Gastrocnemius medialis (tissue), 4 donors: ENCODE results near the gene ISG20. TPM values are rescaled to one million over a fixed set of nuclear protein-coding genes. Genes with fewer than 3 reads are reported as not detected.

Source experiments
- ATAC-seq, 2 donors: fragments of 150-250 bp; one replicate each; pipeline ENCODE4 v1.9.1; 2016
- DNase-seq, 2 donors: peaks; one replicate each; pipeline ENCODE4 v3.0.0-alpha.2; 2019
- H3K27ac ChIP-seq, 4 donors: fragments of 200-600 bp; sonication (generic); 1 replicate in 1 of 4; 2 replicates in 3 of 4; pipeline ENCODE4 v1.5.1; 2016 to 2018; ENCODE audit warnings: mild to moderate bottlenecking in 2 of 4, moderate library complexity in 1 of 4
- H3K27me3 ChIP-seq, 3 donors: fragments of 200-600 bp; sonication (generic) in 2 of 3; 1 replicate in 1 of 3; 2 replicates in 2 of 3; pipeline versions ENCODE4 v1.5.1 to v1.6.0; 2016 to 2019; ENCODE audit warnings: mild to moderate bottlenecking in 1 of 3, moderate library complexity in 1 of 3
- H3K36me3 ChIP-seq, 2 donors: fragments of 200-600 bp; sonication (generic) in 1 of 2; one replicate each; pipeline ENCODE4 v1.5.1; 2017 to 2018
- H3K4me1 ChIP-seq, 2 donors: fragments of 200-600 bp; sonication (generic) in 1 of 2; one replicate each; pipeline ENCODE4 v1.5.1; 2016 to 2017; ENCODE audit warnings: mild to moderate bottlenecking in 2 of 2
- H3K4me3 ChIP-seq, 4 donors: fragments of 200-600 bp; sonication (generic) in 3 of 4; 1 replicate in 1 of 4; 2 replicates in 3 of 4; pipeline ENCODE4 v1.5.1; 2016 to 2019; ENCODE audit warnings: mild to moderate bottlenecking in 2 of 4
- H3K9me3 ChIP-seq, 3 donors: fragments of 200-600 bp; sonication (generic) in 2 of 3; 1 replicate in 1 of 3; 2 replicates in 2 of 3; pipeline ENCODE4 v1.5.1; 2016 to 2019
- POLR2A ChIP-seq, 2 donors: fragments of 450-650 bp; IDR thresholded peaks; one replicate each; pipeline ENCODE4 v1.6.1; 2017; ENCODE audit warnings: antibody characterized with exemption in 2 of 2, mild to moderate bottlenecking in 2 of 2, moderate library complexity in 2 of 2
- in situ Hi-C, 4 donors: fragments of 200-750 bp; cut with MboI; loops; one replicate each; pipeline versions ENCODE4 v1.15.0 to v1.8.0; 2017; ENCODE audit warnings: low sequenced_read_pairs in 4 of 4
- intact Hi-C: fragments of 100-400 bp; cut with DNase I; formaldehyde crosslinking; loops from one replicate; pipeline ENCODE4 v1.15.1; 2023; ENCODE audit warnings: low total_unique reads
- total RNA-seq, 4 donors: library from RNA; depleted of rRNA; stranded (reverse); fragments of >200 nt; gene quantifications; one replicate each; pipeline versions ENCODE4 v1.1.0 to v1.2.3, GENCODE V29; 2016
- TF ChIP-seq, protein P1 (sequence below), 5 experiments: fragments of 450-650 bp in 3 of 5; fragments of 200-600 bp in 2 of 5; sonication (generic) in 2 of 5; IDR thresholded peaks in 4 of 5; conservative IDR thresholded peaks in 1 of 5; 1 replicate in 4 of 5; 2 replicates in 1 of 5; pipeline ENCODE4 v1.5.1; 2016 to 2019; ENCODE audit warnings: antibody characterized with exemption in 5 of 5, mild to moderate bottlenecking in 3 of 5, moderate library complexity in 3 of 5

The ISG20 gene
- total RNA-seq, 4 donors from 2014 or later = 1.2 to 9.2 (median 1.6) TPM

DNA sequence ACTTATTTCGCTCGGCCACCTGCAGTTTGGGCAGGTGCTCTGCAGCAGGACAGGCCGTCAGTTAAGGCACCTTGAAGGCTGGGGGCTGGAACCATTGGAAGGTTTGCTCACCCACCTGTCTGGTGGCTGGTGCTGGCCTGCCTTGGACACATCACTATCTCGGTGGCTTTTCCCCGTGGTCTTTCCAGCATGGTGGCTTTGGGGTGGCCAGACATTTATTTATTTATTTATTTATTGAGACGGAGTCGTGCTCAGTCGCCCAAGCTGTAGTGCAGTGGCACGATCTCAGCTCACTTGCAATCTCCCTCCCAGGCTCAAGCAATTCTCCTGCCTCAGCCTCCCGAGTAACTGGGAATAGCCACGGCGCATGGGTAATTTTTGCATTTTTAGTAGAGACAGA, 11.7 kb downstream of the ISG20 start:
- no peak overlapping the region for H3K27ac ChIP-seq
- no peaks in the 10 kb centered on the region for H3K4me1 ChIP-seq
- no peak overlapping the region for H3K4me3 ChIP-seq
- H3K36me3 ChIP-seq = no peaks in the 10 kb centered on the region
- in situ Hi-C loops = loop anchor here in 2 of 4 donors (25.0 kb wide), 1 partner anchor 187 kb away; no protein-coding TSS in a partner anchor
- H3K27me3 ChIP-seq = no peaks in the 10 kb centered on the region
- TF ChIP-seq POLR2A (IDR thresholded peaks at IDR 0.05) = no peak
- TF ChIP-seq, protein P1, sequence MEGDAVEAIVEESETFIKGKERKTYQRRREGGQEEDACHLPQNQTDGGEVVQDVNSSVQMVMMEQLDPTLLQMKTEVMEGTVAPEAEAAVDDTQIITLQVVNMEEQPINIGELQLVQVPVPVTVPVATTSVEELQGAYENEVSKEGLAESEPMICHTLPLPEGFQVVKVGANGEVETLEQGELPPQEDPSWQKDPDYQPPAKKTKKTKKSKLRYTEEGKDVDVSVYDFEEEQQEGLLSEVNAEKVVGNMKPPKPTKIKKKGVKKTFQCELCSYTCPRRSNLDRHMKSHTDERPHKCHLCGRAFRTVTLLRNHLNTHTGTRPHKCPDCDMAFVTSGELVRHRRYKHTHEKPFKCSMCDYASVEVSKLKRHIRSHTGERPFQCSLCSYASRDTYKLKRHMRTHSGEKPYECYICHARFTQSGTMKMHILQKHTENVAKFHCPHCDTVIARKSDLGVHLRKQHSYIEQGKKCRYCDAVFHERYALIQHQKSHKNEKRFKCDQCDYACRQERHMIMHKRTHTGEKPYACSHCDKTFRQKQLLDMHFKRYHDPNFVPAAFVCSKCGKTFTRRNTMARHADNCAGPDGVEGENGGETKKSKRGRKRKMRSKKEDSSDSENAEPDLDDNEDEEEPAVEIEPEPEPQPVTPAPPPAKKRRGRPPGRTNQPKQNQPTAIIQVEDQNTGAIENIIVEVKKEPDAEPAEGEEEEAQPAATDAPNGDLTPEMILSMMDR (IDR thresholded peaks at IDR 0.05 in 4 of 5, conservative IDR thresholded peaks at IDR 0.05 in 1 of 5) = no peak
- ATAC-seq (no peak), DNase-seq (no peak)
- H3K9me3 ChIP-seq = no peaks in the 10 kb centered on the region
- intact Hi-C loops = no loop called here

DNA sequence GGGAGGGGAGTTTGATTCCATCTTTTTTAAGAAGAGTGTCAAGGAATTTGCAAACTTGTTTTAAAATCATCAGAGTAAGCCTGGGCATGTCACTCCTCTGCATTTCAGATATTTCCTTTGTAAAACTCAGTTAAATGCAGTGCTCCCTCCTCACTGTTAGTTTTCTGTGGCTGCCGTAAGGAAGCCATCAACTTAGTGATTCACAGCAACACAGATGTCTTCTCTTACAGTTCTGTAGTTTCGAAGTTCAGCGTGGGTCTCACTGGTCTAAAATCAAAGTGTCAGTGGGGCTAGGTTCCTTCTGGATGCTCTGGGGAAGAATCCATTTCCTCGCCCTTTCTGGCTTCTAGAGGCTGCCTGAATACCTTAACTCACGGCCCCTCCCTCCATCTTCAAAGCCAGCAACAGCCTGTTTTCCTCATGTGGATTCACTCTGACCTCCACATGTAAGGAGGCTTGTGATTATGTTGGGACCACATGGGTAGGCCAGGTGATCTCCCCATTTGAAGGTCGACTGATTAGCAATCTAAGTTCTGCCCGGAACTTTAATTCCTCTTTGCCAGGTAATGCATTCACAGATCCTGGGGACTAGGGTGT, 12.4 kb downstream of the ISG20 start:
- Histone ChIP-seq H3K36me3 (no peaks in the 10 kb centered on the region), H3K27ac (no peak overlapping the region), H3K9me3 (no peaks in the 10 kb centered on the region), H3K4me1 (no peaks in the 10 kb centered on the region), H3K4me3 (no peak overlapping the region), H3K27me3 (no peaks in the 10 kb centered on the region)
- ATAC-seq (no peak), DNase-seq (no peak)
- intact Hi-C loops (no loop called here), in situ Hi-C loops (loop anchor here in 2 of 4 donors (25.0 kb wide), 1 partner anchor 186 kb away; no protein-coding TSS in a partner anchor)
- TF ChIP-seq, protein P1 (IDR thresholded peaks at IDR 0.05 in 4 of 5, conservative IDR thresholded peaks at IDR 0.05 in 1 of 5) = no peak
- no peak for TF ChIP-seq POLR2A (IDR thresholded peaks at IDR 0.05)

DNA sequence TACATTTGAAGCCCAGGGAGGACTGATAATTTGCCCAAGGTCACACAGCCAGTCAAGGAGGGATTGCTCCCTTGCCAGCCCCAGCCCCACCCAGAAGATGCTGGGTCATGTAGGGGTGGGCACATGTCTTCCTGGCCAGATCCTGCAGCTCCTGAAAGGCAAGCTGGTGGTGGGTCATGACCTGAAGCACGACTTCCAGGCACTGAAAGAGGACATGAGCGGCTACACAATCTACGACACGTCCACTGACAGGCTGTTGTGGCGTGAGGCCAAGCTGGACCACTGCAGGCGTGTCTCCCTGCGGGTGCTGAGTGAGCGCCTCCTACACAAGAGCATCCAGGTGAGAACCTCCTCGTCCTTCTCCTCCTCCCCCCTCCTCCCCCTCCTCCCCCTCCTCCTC, 13.2 kb downstream of the ISG20 start:
- no peaks in the 10 kb centered on the region for H3K4me1 ChIP-seq
- H3K36me3 ChIP-seq = no peaks in the 10 kb centered on the region
- intact Hi-C loops = no loop called here
- DNase-seq = no peak
- no peaks in the 10 kb centered on the region for H3K9me3 ChIP-seq
- no peak overlapping the region for H3K27ac ChIP-seq
- no peak for ATAC-seq
- in situ Hi-C loops = loop anchor here in 2 of 4 donors (25.0 kb wide), 1 partner anchor 185 kb away; no protein-coding TSS in a partner anchor
- TF ChIP-seq, protein P1 (IDR thresholded peaks at IDR 0.05 in 4 of 5, conservative IDR thresholded peaks at IDR 0.05 in 1 of 5) = no peak
- TF ChIP-seq POLR2A (IDR thresholded peaks at IDR 0.05) = no peak
- H3K27me3 ChIP-seq = no peaks in the 10 kb centered on the region
- no peak overlapping the region for H3K4me3 ChIP-seq

DNA sequence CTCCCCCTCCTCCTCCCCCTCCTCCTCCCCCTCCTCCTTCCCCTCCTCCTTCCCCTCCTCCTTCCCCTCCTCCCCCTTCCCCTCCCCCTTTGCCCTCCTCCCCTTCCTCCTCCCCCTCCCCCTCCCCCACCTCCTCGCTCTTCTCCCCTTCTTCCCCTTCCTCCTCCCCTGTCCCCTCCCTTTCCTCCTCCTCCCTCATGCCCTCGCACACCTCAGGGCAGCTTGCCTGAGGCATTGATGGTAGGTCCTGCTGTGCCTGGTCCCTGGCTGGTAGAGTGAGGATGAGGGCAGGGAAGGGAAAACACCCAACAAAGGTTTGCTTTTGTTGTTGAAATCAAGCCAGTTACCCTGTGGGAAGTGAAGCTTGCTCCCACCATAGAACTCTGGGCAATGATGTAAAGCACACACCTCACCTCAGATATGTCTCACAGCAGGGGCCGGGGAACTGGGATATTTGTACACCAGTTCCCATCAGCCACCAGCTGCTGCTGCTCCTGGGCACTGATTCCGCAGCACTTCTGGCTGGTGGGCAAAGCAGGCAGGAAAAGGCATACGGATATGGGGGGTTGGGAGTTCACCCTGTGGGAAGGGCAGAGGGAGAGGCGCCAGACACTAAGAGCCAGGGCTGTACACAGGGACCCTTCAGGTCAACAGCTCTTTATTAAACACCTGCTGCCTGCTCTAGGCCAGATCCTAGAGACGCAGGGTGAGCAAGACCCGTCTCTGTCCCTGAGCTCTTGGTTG, 13.8 kb downstream of the ISG20 start:
- Histone ChIP-seq H3K9me3 (no peaks in the 10 kb centered on the region), H3K4me3 (no peak overlapping the region), H3K27ac (no peak overlapping the region), H3K27me3 (no peaks in the 10 kb centered on the region), H3K36me3 (no peaks in the 10 kb centered on the region), H3K4me1 (no peaks in the 10 kb centered on the region)
- ATAC-seq = no peak
- intact Hi-C loops (no loop called here), in situ Hi-C loops (loop anchor here in 2 of 4 donors (25.0 kb wide), 1 partner anchor 185 kb away; no protein-coding TSS in a partner anchor)
- TF ChIP-seq, protein P1 (IDR thresholded peaks at IDR 0.05 in 4 of 5, conservative IDR thresholded peaks at IDR 0.05 in 1 of 5) = no peak
- no peak for TF ChIP-seq POLR2A (IDR thresholded peaks at IDR 0.05)
- DNase-seq = no peak
